ENCODE results near the gene KIF6.

- TF ChIP-seq CHD2 (IDR thresholded peaks at IDR 0.05; ENCODE audit: low read length, partially characterized antibody): no peak
- no peak for TF ChIP-seq CTCF (IDR thresholded peaks at IDR 0.05)
- TF ChIP-seq MAX (IDR thresholded peaks at IDR 0.05): no peak
- no peak for TF ChIP-seq HDAC2 (IDR thresholded peaks at IDR 0.05)
- no peak for TF ChIP-seq EP300 (IDR thresholded peaks at IDR 0.05)
- TF ChIP-seq KDM1A (IDR thresholded peaks at IDR 0.05; ENCODE audit: low read depth): no peak
- no peak for TF ChIP-seq TFCP2L1 (CRISPR knock-in tag; IDR thresholded peaks at IDR 0.05)
- no peak for TF ChIP-seq POLR2A (IDR thresholded peaks at IDR 0.05; ENCODE audit: low read length)
- TF ChIP-seq RCOR1 (IDR thresholded peaks at IDR 0.05; ENCODE audit: low read depth, low read length): no peak
- TF ChIP-seq CBX2 (IDR thresholded peaks at IDR 0.05; ENCODE audit: borderline replicate concordance, low read depth): no peak
These were observed 300.4 kb downstream of the KIF6 start for GRCh38 chr6:39424831-39425230.

Data from A549 (cell line).